H1 (cell line): ENCODE results near the gene CCNG2. TPM values are rescaled to one million over a fixed set of nuclear protein-coding genes. Genes with fewer than 3 reads are reported as not detected.

Source experiments
- polyA plus RNA-seq, 7 experiments: library from polyadenylated mRNA; depleted of rRNA in 3 of 7; stranded (reverse) in 5 of 7; unstranded in 2 of 7; fragments of >200 nt in 5 of 7; fragments of 200-250 nt in 2 of 7; gene quantifications; 1 replicate in 5 of 7; 2 replicates in 1 of 7; 4 replicates in 1 of 7; pipeline versions ENCODE4 v1.2.1 to v1.2.3, GENCODE V29; 2011 to 2013; ENCODE audit warnings: missing spikeins in 2 of 7, mixed read lengths in 2 of 7
- small RNA-seq: library from polyadenylated mRNA; stranded (forward); fragments of <200 nt; extraction: miRNeasy Mini kit (QIAGEN cat#:217004); gene quantifications from one replicate; pipeline ENCODE3, GENCODE V24; 2013; ENCODE audit not compliant: insufficient read depth
- total RNA-seq: library from RNA; stranded (reverse); fragmentation: NEBNext Ultra II Directional; extraction: Animal tissue kit (Norgen Biotek cat#: 25700); gene quantifications from 2 replicates; pipeline ENCODE4 v1.2.1, GENCODE V29; 2021

Gene CCNG2
- total and polyA plus RNA-seq, 2 of the 8 experiments (the other 6 are each of a cell fraction or from before 2014, with no cell fraction given), result 3.5 to 13.9 TPM

Small RNA genes within 50 kb of the gene (small RNA-seq; reads per million reads assigned to genes)
- gene RNU6-1187P, result not detected

Other genes with a start within 250 kb of the CCNG2 start
- 105 and 110 TPM in 2 replicates for gene SEPTIN11, start 207.5 kb upstream of the CCNG2 start, total RNA-seq
- gene SEPTIN11, start 207.5 kb upstream of the CCNG2 start, polyA plus RNA-seq (2011; rRNA removed), result 21.0 and 32.2 TPM in 2 replicates
- gene CCNI, start 81.2 kb upstream of the CCNG2 start, total RNA-seq, result 223 and 234 TPM in 2 replicates
- gene CCNI, start 81.2 kb upstream of the CCNG2 start, polyA plus RNA-seq (2011; rRNA removed), result 64.8 and 97.8 TPM in 2 replicates